Astrocyte (in vitro differentiated cells and primary cell): Measurements from ENCODE around the gene GMPPB. TPM values are rescaled to one million over a fixed set of nuclear protein-coding genes. Genes with fewer than 3 reads are reported as not detected.
A peak's percentile ranks its signal among the peaks of the same experiment; 100 is the strongest.
"Not testable (repeated sequence)": the region's sequence is repeated elsewhere in the genome, so short reads cannot be mapped to it uniquely, and the experiment has no call there.

ENCODE experiments used
- DNase-seq: peaks from one replicate; pipeline ENCODE4 v3.0.0-alpha.2; 2010; ENCODE audit warnings: low read depth
- FAIRE-seq: peaks from 2 replicates; lab custom pipeline; 2011; peaks lifted over from hg19 to GRCh38; lab: Jason Lieb, UNC
- H2AFZ ChIP-seq: 2 replicates; pipeline ENCODE4 v1.6.0; 2012; ENCODE audit warnings: low read depth, low read length, inconsistent platforms
- H3K27ac ChIP-seq: 2 replicates; pipeline ENCODE4 v1.5.1; 2011; ENCODE audit warnings: low read depth, low read length, inconsistent platforms
- H3K27me3 ChIP-seq: 2 replicates; pipeline ENCODE4 v1.6.0; 2011; ENCODE audit warnings: low read length, inconsistent platforms; ENCODE audit not compliant: insufficient read depth
- H3K36me3 ChIP-seq: 2 replicates; pipeline ENCODE4 v1.5.1; 2011; ENCODE audit warnings: low read length, inconsistent platforms; ENCODE audit not compliant: insufficient read depth
- H3K4me1 ChIP-seq: 2 replicates; pipeline ENCODE4 v1.5.1; 2011; ENCODE audit warnings: low read length, inconsistent platforms; ENCODE audit not compliant: insufficient read depth
- H3K4me2 ChIP-seq: 2 replicates; pipeline ENCODE4 v1.6.0; 2012; ENCODE audit warnings: low read length, inconsistent platforms
- H3K4me3 ChIP-seq: 2 replicates; pipeline ENCODE4 v1.5.1; 2011; ENCODE audit warnings: low read depth, mild to moderate bottlenecking, low read length, inconsistent platforms; ENCODE audit not compliant: insufficient read depth
- H3K79me2 ChIP-seq: 2 replicates; pipeline ENCODE4 v1.6.0; 2012; ENCODE audit warnings: mild to moderate bottlenecking, low read length, inconsistent platforms; ENCODE audit not compliant: insufficient read depth
- H3K9ac ChIP-seq: 2 replicates; pipeline ENCODE4 v1.6.0; 2012; ENCODE audit warnings: mild to moderate bottlenecking, low read length, inconsistent platforms
- H3K9me3 ChIP-seq: 2 replicates; pipeline ENCODE4 v1.5.1; 2012; ENCODE audit warnings: low read depth, mild to moderate bottlenecking, low read length, inconsistent platforms; ENCODE audit not compliant: insufficient read depth
- H4K20me1 ChIP-seq: 2 replicates; pipeline ENCODE4 v1.6.0; 2012; ENCODE audit warnings: low read length, inconsistent platforms; ENCODE audit not compliant: insufficient read depth
- H3K27ac Mint-ChIP-seq: one replicate; pipeline ENCODE4 v1.8.0; 2021; ENCODE audit warnings: mild to moderate bottlenecking, mixed read lengths; ENCODE audit not compliant: unreplicated experiment
- H3K27me3 Mint-ChIP-seq: one replicate; pipeline ENCODE4 v1.8.0; 2021; ENCODE audit warnings: low read depth, mixed read lengths; ENCODE audit not compliant: unreplicated experiment
- H3K36me3 Mint-ChIP-seq: one replicate; pipeline ENCODE4 v1.8.0; 2021; ENCODE audit warnings: low read depth, mixed read lengths; ENCODE audit not compliant: unreplicated experiment
- H3K4me1 Mint-ChIP-seq: one replicate; pipeline ENCODE4 v1.8.0; 2021; ENCODE audit warnings: low read depth, mixed read lengths; ENCODE audit not compliant: unreplicated experiment
- H3K4me3 Mint-ChIP-seq: one replicate; pipeline ENCODE4 v1.8.0; 2021; ENCODE audit warnings: mild to moderate bottlenecking, moderate library complexity, mixed read lengths; ENCODE audit not compliant: unreplicated experiment
- H3K9me3 Mint-ChIP-seq: one replicate; pipeline ENCODE4 v1.8.0; 2021; ENCODE audit warnings: mild to moderate bottlenecking, mixed read lengths; ENCODE audit not compliant: unreplicated experiment
- EZH2 ChIP-seq: IDR thresholded peaks from 2 replicates; pipeline ENCODE4 v1.6.1; 2012; ENCODE audit warnings: mild to moderate bottlenecking, low read length, inconsistent platforms; ENCODE audit not compliant: insufficient read depth
- total RNA-seq: library from RNA; stranded (reverse); gene quantifications from 2 replicates; pipeline ENCODE4 v1.2.1, GENCODE V29; 2021
- TF ChIP-seq, protein P1 (sequence below): IDR thresholded peaks from 2 replicates; pipeline ENCODE4 v1.5.1; 2011; ENCODE audit warnings: low read depth, mild to moderate bottlenecking, inconsistent platforms, low read length, moderate library complexity; ENCODE audit not compliant: insufficient read depth

GMPPB gene
- total RNA-seq, 1 donor from 2014 or later, result 24.6 TPM

DNA sequence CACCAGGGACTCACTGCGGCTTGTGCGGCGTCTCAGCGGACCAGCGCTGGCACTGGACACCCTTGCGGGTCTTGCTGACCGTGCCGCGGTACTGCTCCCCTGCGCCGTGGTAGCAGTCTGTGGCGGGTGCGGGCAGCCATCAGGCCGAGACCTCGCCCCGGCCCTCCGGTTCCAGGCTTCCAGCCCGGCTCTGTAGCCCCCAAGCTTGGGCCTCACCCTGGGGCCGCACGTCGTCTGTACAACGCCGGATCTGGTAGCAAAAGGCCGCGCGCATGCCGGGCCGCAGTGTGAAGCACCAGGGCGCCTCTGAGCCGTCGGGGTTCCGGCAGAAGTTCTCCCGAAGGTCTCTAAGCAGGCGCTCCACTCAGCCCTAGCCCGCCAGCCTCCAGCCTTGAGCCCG is 37.9 kb downstream of the GMPPB start:
- not testable (repeated sequence) for H4K20me1 ChIP-seq, H3K4me3 ChIP-seq, H3K9me3 ChIP-seq, H3K27ac Mint-ChIP-seq, DNase-seq, H3K4me3 Mint-ChIP-seq, FAIRE-seq, H3K36me3 ChIP-seq, H3K27ac ChIP-seq, H2AFZ ChIP-seq, H3K36me3 Mint-ChIP-seq, H3K9me3 Mint-ChIP-seq, H3K9ac ChIP-seq, H3K4me1 Mint-ChIP-seq, H3K27me3 Mint-ChIP-seq, H3K27me3 ChIP-seq, H3K4me2 ChIP-seq
- H3K4me1 ChIP-seq, result peaks cover 11% of the 10 kb centered on the region
- H3K79me2 ChIP-seq, result peaks cover 14% of the 10 kb centered on the region

DNA sequence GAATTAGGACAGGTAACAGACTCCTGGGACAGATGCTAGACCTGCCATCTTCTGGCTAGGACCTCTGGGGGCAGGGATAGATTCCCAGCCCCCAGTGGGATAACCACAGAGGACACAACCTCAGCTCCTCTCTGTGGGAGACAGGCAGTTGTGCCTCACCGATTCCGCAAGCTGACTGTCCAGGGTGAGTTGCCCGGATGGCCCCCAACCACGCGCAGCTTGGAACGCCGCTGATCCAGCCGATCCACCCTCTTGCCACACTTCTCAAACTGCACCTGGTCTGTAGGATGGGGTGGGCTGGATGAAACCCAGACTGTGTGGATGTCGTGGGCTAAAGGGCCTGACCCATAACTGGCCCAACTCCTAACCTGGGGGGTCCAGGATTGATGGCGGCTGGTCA is 38.6 kb downstream of the GMPPB start:
- H3K4me3 Mint-ChIP-seq, result peak overlapping the region; percentile 27
- H4K20me1 ChIP-seq, H3K9me3 Mint-ChIP-seq, H3K36me3 Mint-ChIP-seq, H3K4me2 ChIP-seq, H3K4me1 ChIP-seq, DNase-seq, H3K9ac ChIP-seq, H3K4me3 ChIP-seq, H3K4me1 Mint-ChIP-seq, H3K27ac ChIP-seq, H3K27ac Mint-ChIP-seq, H3K79me2 ChIP-seq, H3K9me3 ChIP-seq, H3K27me3 ChIP-seq, H3K27me3 Mint-ChIP-seq, FAIRE-seq, H2AFZ ChIP-seq: not testable (repeated sequence)
- H3K36me3 ChIP-seq, result peaks cover 11% of the 10 kb centered on the region

DNA sequence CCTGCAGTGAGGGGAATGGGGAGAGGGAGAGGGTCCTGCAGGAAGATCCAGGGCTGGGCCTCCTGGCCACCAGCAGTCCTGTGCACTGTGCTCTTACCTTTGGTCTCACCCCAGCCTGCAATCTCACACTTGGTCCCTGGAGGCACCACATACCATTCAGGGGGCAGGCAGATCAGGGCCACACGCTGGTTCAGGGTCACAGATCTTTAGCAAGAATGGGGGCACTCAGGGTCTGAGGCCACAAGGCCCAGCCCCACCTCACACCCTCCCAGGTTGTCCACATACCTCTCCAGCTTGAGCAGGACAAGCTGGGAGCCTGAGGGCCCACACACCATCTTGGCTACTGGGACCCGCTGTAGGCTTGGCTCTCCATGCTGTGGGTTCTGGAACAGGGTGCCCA is 39.3 kb downstream of the GMPPB start:
- H3K27ac ChIP-seq, H3K9me3 ChIP-seq, H3K27me3 Mint-ChIP-seq, H3K4me3 ChIP-seq, H3K9ac ChIP-seq, H3K4me3 Mint-ChIP-seq, H4K20me1 ChIP-seq, H3K4me2 ChIP-seq, DNase-seq, FAIRE-seq, H3K9me3 Mint-ChIP-seq, H3K4me1 ChIP-seq, H2AFZ ChIP-seq, H3K4me1 Mint-ChIP-seq, H3K79me2 ChIP-seq, H3K27ac Mint-ChIP-seq, H3K27me3 ChIP-seq: not testable (repeated sequence)
- H3K36me3 Mint-ChIP-seq, result peaks cover 14% of the 10 kb centered on the region
- H3K36me3 ChIP-seq, result peaks cover 12% of the 10 kb centered on the region

DNA sequence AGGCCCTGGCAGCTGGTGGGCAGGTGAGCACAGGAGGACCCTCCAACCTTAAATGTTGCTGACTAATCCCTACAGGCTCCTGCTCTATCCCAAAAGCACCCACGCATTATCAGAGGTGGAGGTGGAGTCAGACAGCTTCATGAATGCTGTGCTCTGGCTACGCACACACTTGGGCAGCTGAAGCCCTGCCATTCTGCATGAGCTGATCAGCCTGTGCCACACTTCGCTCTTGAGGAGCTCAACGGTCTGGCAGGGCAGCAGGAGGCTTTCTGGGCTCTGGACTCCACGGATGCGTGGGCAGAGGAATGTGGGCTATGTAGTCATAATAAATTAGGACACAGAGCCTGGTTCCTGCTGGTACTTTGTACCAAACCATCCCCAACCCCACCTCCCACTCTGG is 40.6 kb downstream of the GMPPB start:
- H3K27ac Mint-ChIP-seq, result no peak overlapping the region
- Histone ChIP-seq H3K9ac (no peak overlapping the region), H3K36me3 (peaks cover 15% of the 10 kb centered on the region), H3K27me3 (peaks cover 3% of the 10 kb centered on the region), H3K4me3 (no peak overlapping the region), H4K20me1 (peaks cover 20% of the 10 kb centered on the region), H3K79me2 (no peaks in the 10 kb centered on the region), H3K9me3 (no peaks in the 10 kb centered on the region), H3K27ac (no peak overlapping the region), H3K4me1 (peaks cover 3% of the 10 kb centered on the region), H3K4me2 (no peak overlapping the region), H2AFZ (no peak overlapping the region)
- H3K4me3 Mint-ChIP-seq, result no peak overlapping the region
- no peak for FAIRE-seq
- no peaks in the 10 kb centered on the region for H3K27me3 Mint-ChIP-seq
- no peaks in the 10 kb centered on the region for H3K9me3 Mint-ChIP-seq
- TF ChIP-seq, protein P1, sequence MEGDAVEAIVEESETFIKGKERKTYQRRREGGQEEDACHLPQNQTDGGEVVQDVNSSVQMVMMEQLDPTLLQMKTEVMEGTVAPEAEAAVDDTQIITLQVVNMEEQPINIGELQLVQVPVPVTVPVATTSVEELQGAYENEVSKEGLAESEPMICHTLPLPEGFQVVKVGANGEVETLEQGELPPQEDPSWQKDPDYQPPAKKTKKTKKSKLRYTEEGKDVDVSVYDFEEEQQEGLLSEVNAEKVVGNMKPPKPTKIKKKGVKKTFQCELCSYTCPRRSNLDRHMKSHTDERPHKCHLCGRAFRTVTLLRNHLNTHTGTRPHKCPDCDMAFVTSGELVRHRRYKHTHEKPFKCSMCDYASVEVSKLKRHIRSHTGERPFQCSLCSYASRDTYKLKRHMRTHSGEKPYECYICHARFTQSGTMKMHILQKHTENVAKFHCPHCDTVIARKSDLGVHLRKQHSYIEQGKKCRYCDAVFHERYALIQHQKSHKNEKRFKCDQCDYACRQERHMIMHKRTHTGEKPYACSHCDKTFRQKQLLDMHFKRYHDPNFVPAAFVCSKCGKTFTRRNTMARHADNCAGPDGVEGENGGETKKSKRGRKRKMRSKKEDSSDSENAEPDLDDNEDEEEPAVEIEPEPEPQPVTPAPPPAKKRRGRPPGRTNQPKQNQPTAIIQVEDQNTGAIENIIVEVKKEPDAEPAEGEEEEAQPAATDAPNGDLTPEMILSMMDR, result no peak
- no peak for TF ChIP-seq EZH2
- no peaks in the 10 kb centered on the region for H3K4me1 Mint-ChIP-seq
- DNase-seq, result no peak
- H3K36me3 Mint-ChIP-seq, result peaks cover 16% of the 10 kb centered on the region
